Activated CD4-positive, alpha-beta T cell treated with anti-CD3 and anti-CD28 coated beads, Interleukin-2, amount 10 ng/mL, durations not matched to agents 7 days and 5 days (primary cell): ENCODE measurements around the gene GALNT6. TPM values are rescaled to one million over a fixed set of nuclear protein-coding genes. Genes with fewer than 3 reads are reported as not detected.
A peak's percentile ranks its signal among the peaks of the same experiment; 100 is the strongest.
"Not testable (repeated sequence)": the region's sequence is repeated elsewhere in the genome, so short reads cannot be mapped to it uniquely, and the experiment has no call there.

ENCODE experiments used
- CTCF ChIA-PET: fragments of 350-600 bp; sonication (Branson Sonifier 250); formaldehyde crosslinking; loops from one replicate; lab custom pipeline; 2021; ENCODE audit warnings: antibody characterized with exemption; lab: Charles Lee
- POLR2A ChIA-PET: fragments of 350-600 bp; sonication (Branson Sonifier 250); formaldehyde crosslinking; loops from one replicate; lab custom pipeline; 2021; ENCODE audit warnings: antibody characterized with exemption; lab: Charles Lee
- DNase-seq: peaks from one replicate; pipeline ENCODE4 v3.0.0-alpha.2; 2020
- H3K27ac Mint-ChIP-seq: one replicate; pipeline ENCODE4 v1.8.0; 2021; ENCODE audit warnings: mild to moderate bottlenecking, moderate library complexity, mixed read lengths
- H3K27me3 Mint-ChIP-seq: one replicate; pipeline ENCODE4 v1.8.0; 2021; ENCODE audit warnings: mixed read lengths
- H3K36me3 Mint-ChIP-seq: one replicate; pipeline ENCODE4 v1.8.0; 2021; ENCODE audit warnings: low read depth, mixed read lengths
- H3K4me1 Mint-ChIP-seq: one replicate; pipeline ENCODE4 v1.8.0; 2021; ENCODE audit warnings: mixed read lengths
- H3K4me3 Mint-ChIP-seq: one replicate; pipeline ENCODE4 v1.8.0; 2021; ENCODE audit warnings: mild to moderate bottlenecking, moderate library complexity, mixed read lengths
- H3K9me3 Mint-ChIP-seq: one replicate; pipeline ENCODE4 v1.8.0; 2021; ENCODE audit warnings: mixed read lengths
- total RNA-seq, 2 experiments: library from RNA; stranded (reverse); gene quantifications; one replicate each; pipeline ENCODE4 v1.2.3, GENCODE V29; 2021

Gene GALNT6
- total RNA-seq, 2 experiments from 2014 or later = 17.5 to 18.9 TPM

- CTCF ChIA-PET = interaction anchor here (0.5 to 3.4 kb wide), 40 partner anchors 10 to 1081 kb away, joined by 3 to 46 read pairs (median 4); partner anchors contain the start of genes BIN2, POU6F1 and SMAGP
- H3K4me1 Mint-ChIP-seq = peaks cover 13% of the 10 kb centered on the region
- H3K4me3 Mint-ChIP-seq = no peak overlapping the region
- H3K27me3 Mint-ChIP-seq = no peaks in the 10 kb centered on the region
- POLR2A ChIA-PET = interaction anchor here (1.1 kb wide), 1 partner anchor 28 kb away, joined by 5 read pairs; no protein-coding TSS in a partner anchor
- no peaks in the 10 kb centered on the region for H3K9me3 Mint-ChIP-seq
- peak; percentile 81 for DNase-seq
- no peaks in the 10 kb centered on the region for H3K36me3 Mint-ChIP-seq
- peak overlapping the region; percentile 69 for H3K27ac Mint-ChIP-seq
Measured at GRCh38 chr12:51341251-51342007, 49.8 kb downstream of the GALNT6 start.

GRCh38 chr12:51339750-51340149 lies 51.5 kb downstream of the GALNT6 start:
- POLR2A ChIA-PET = interaction anchor here (0.5 kb wide), 1 partner anchor 95 kb away, joined by 3 read pairs; no protein-coding TSS in a partner anchor

GRCh38 chr12:51337336-51337735 lies 53.9 kb downstream of the GALNT6 start:
- peaks cover 14% of the 10 kb centered on the region for H3K4me1 Mint-ChIP-seq
- H3K9me3 Mint-ChIP-seq, POLR2A ChIA-PET, DNase-seq, H3K27me3 Mint-ChIP-seq, H3K27ac Mint-ChIP-seq, H3K4me3 Mint-ChIP-seq, H3K36me3 Mint-ChIP-seq: not testable (repeated sequence)
- CTCF ChIA-PET = interaction anchor here (0.9 to 1.4 kb wide), 2 partner anchors 11 to 66 kb away, joined by 3 read pairs; no protein-coding TSS in a partner anchor

More at GRCh38 chr12:51339750-51340149, 51.5 kb downstream of the GALNT6 start:
- Mint-ChIP-seq H3K4me3 (no peak overlapping the region), H3K27me3 (no peaks in the 10 kb centered on the region), H3K27ac (no peak overlapping the region), H3K36me3 (no peaks in the 10 kb centered on the region), H3K9me3 (no peaks in the 10 kb centered on the region), H3K4me1 (peaks cover 13% of the 10 kb centered on the region)
- CTCF ChIA-PET = interaction anchor here (0.6 to 3.3 kb wide), 7 partner anchors 12 to 265 kb away, joined by 3 to 46 read pairs (median 4); no protein-coding TSS in a partner anchor
- DNase-seq = no peak

- Mint-ChIP-seq H3K9me3 (no peaks in the 10 kb centered on the region), H3K27me3 (no peaks in the 10 kb centered on the region)
- POLR2A ChIA-PET = no interaction called here
Measured at GRCh38 chr12:51335931-51336330, 55.3 kb downstream of the GALNT6 start.

GRCh38 chr12:51334764-51335163 lies 56.4 kb downstream of the GALNT6 start:
- H3K27ac Mint-ChIP-seq = no peak overlapping the region
- no peaks in the 10 kb centered on the region for H3K9me3 Mint-ChIP-seq
- POLR2A ChIA-PET = no interaction called here
- H3K27me3 Mint-ChIP-seq = no peaks in the 10 kb centered on the region
- no peak overlapping the region for H3K4me3 Mint-ChIP-seq
- CTCF ChIA-PET = interaction anchor here (1.1 to 1.3 kb wide), 2 partner anchors 15 to 22 kb away, joined by 3 read pairs; no protein-coding TSS in a partner anchor
- no peaks in the 10 kb centered on the region for H3K36me3 Mint-ChIP-seq
- peaks cover 20% of the 10 kb centered on the region for H3K4me1 Mint-ChIP-seq
- DNase-seq = no peak

More at GRCh38 chr12:51335931-51336330, 55.3 kb downstream of the GALNT6 start:
- CTCF ChIA-PET = interaction anchor here (0.9 to 1.4 kb wide), 2 partner anchors 10 to 65 kb away, joined by 3 read pairs; no protein-coding TSS in a partner anchor
- DNase-seq = no peak
- Mint-ChIP-seq H3K27ac (no peak overlapping the region), H3K36me3 (no peaks in the 10 kb centered on the region), H3K4me1 (peaks cover 13% of the 10 kb centered on the region), H3K4me3 (no peak overlapping the region)

GRCh38 chr12:51333536-51333935 lies 57.7 kb downstream of the GALNT6 start:
- Mint-ChIP-seq H3K27ac (no peak overlapping the region), H3K36me3 (no peaks in the 10 kb centered on the region), H3K27me3 (no peaks in the 10 kb centered on the region), H3K9me3 (no peaks in the 10 kb centered on the region), H3K4me1 (peaks cover 33% of the 10 kb centered on the region), H3K4me3 (no peak overlapping the region)
- DNase-seq = no peak
- ChIA-PET POLR2A (interaction anchor here (0.7 kb wide), 1 partner anchor 15 kb away, joined by 5 read pairs; no protein-coding TSS in a partner anchor), CTCF (interaction anchor here (0.6 to 4.4 kb wide), 3 partner anchors 9 to 17 kb away, joined by 3 to 35 read pairs (median 3); no protein-coding TSS in a partner anchor)

GRCh38 chr12:51330186-51330585 lies 61.0 kb downstream of the GALNT6 start:
- CTCF ChIA-PET = interaction anchor here (0.6 to 4.4 kb wide), 5 partner anchors 9 to 733 kb away, joined by 3 to 35 read pairs (median 3); partner anchors contain the start of gene SMAGP
- Mint-ChIP-seq H3K27me3 (no peaks in the 10 kb centered on the region), H3K4me3 (peak overlapping the region; percentile 39), H3K9me3 (no peaks in the 10 kb centered on the region), H3K4me1 (peaks cover 58% of the 10 kb centered on the region), H3K36me3 (peaks cover 1% of the 10 kb centered on the region), H3K27ac (peak overlapping the region; percentile 88)
- POLR2A ChIA-PET = interaction anchor here (0.6 kb wide), 1 partner anchor 83 kb away, joined by 3 read pairs; no protein-coding TSS in a partner anchor
- DNase-seq = no peak

GRCh38 chr12:51329742-51330141 lies 61.5 kb downstream of the GALNT6 start:
- peaks cover 62% of the 10 kb centered on the region for H3K4me1 Mint-ChIP-seq
- peaks cover 3% of the 10 kb centered on the region for H3K9me3 Mint-ChIP-seq
- ChIA-PET CTCF (interaction anchor here (0.6 to 4.4 kb wide), 5 partner anchors 9 to 733 kb away, joined by 3 to 35 read pairs (median 3); partner anchors contain the start of gene SMAGP), POLR2A (no interaction called here)
- peaks cover 4% of the 10 kb centered on the region for H3K36me3 Mint-ChIP-seq
- H3K4me3 Mint-ChIP-seq = peak overlapping the region; percentile 39
- H3K27ac Mint-ChIP-seq = peak overlapping the region; percentile 88
- peak; percentile 22 for DNase-seq
- H3K27me3 Mint-ChIP-seq = no peaks in the 10 kb centered on the region

GRCh38 chr12:51328587-51328986 lies 62.6 kb downstream of the GALNT6 start:
- DNase-seq = no peak
- CTCF ChIA-PET = interaction anchor here (0.7 kb wide), 1 partner anchor 16 kb away, joined by 3 read pairs; no protein-coding TSS in a partner anchor
- Mint-ChIP-seq H3K9me3 (peaks cover 3% of the 10 kb centered on the region), H3K4me3 (peak overlapping the region; percentile 10), H3K27ac (peak overlapping the region; percentile 88), H3K4me1 (peaks cover 65% of the 10 kb centered on the region), H3K27me3 (no peaks in the 10 kb centered on the region), H3K36me3 (peaks cover 9% of the 10 kb centered on the region)
- POLR2A ChIA-PET = no interaction called here

- ChIA-PET CTCF (interaction anchor here (0.6 to 3.1 kb wide), 7 partner anchors 14 to 561 kb away, joined by 3 to 7 read pairs (median 4); partner anchors contain the start of gene DAZAP2), POLR2A (interaction anchor here (0.6 to 0.7 kb wide), 2 partner anchors 23 to 1774 kb away, joined by 3 to 5 read pairs; no protein-coding TSS in a partner anchor)
- H3K4me3 Mint-ChIP-seq = peak overlapping the region; percentile 30
- peak overlapping the region; percentile 88 for H3K27ac Mint-ChIP-seq
- H3K9me3 Mint-ChIP-seq = peaks cover 3% of the 10 kb centered on the region
- H3K4me1 Mint-ChIP-seq = peaks cover 72% of the 10 kb centered on the region
- no peaks in the 10 kb centered on the region for H3K27me3 Mint-ChIP-seq
- H3K36me3 Mint-ChIP-seq = peaks cover 26% of the 10 kb centered on the region
- no peak for DNase-seq
Measured at GRCh38 chr12:51326698-51327439, 64.3 kb downstream of the GALNT6 start.

- Mint-ChIP-seq H3K36me3 (peaks cover 42% of the 10 kb centered on the region), H3K4me1 (peaks cover 80% of the 10 kb centered on the region), H3K4me3 (peak overlapping the region; percentile 65), H3K9me3 (peaks cover 3% of the 10 kb centered on the region), H3K27ac (peak overlapping the region; percentile 89), H3K27me3 (no peaks in the 10 kb centered on the region)
- POLR2A ChIA-PET = no interaction called here
- CTCF ChIA-PET = interaction anchor here (0.6 to 3.1 kb wide), 2 partner anchors 16 to 915 kb away, joined by 3 to 7 read pairs; no protein-coding TSS in a partner anchor
- DNase-seq = no peak
Measured at GRCh38 chr12:51324953-51325352, 66.3 kb downstream of the GALNT6 start.
